NOMO-1 treated with dmso at 0.1 percent for 144 hours (cell line): ENCODE results near the gene PLPP6.

Source experiments
- DNase-seq: peaks from one replicate; lab custom pipeline; 2025; ENCODE audit not compliant: unreplicated experiment; lab: John Stamatoyannopoulos, UW

Gene PLPP6

DNA sequence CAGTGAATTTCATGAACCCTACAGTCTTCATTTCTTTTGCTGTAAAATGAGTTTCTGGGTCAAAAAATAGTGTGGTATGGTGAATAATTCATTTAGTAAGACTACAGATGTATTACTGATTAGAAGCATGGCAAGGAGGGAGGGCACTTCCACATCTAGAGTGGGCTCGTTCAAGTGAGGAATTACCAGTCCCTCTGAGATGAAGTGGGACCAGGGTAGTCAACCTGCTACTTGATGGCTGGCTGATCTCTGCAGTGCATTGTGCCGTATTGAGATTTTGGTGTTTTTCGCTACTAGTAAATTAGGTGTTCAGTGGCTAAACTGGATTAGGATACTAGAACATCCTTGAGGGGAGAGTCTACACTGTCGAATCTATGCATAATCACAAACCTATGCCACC is 28.1 kb downstream of the PLPP6 start:
- DNase-seq: no peak

DNA sequence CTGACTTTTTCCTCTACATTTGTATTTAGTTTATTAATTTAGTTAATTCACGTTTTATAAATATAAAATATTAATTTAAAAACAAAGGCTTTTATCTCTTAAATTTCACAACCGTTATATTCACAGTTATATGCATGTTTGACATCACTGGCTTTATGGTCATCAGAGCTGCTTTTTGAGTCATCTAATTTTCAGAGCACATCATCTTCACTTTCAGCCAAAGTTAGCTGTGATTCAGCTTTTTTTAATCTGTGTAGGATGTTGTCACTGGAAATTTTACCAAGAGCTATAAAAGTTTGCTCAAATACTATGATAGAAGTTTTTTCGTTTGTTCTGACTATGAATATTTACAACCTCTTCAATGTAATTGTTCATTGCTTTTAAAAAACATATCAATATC is 29.7 kb downstream of the PLPP6 start:
- no peak for DNase-seq

DNA sequence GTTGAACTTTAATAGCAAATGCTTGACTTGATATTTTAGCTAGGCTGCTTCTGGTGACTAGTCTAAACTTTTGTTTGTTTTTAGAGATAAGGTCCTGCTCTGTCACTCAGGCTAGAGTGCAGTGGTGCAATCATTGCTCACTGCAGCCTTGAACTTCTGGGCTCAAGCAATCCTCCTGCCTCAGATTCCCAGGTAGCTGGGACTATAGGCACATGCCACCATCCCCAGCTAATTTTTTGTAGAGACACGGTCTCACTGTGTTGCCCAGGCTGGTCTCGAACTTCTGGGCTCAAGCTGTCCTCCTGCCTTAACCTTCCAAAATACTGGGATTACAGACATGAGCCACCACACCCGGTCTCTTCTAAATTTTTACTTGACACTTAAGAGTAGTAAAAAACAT is 38.0 kb downstream of the PLPP6 start:
- DNase-seq: no peak

DNA sequence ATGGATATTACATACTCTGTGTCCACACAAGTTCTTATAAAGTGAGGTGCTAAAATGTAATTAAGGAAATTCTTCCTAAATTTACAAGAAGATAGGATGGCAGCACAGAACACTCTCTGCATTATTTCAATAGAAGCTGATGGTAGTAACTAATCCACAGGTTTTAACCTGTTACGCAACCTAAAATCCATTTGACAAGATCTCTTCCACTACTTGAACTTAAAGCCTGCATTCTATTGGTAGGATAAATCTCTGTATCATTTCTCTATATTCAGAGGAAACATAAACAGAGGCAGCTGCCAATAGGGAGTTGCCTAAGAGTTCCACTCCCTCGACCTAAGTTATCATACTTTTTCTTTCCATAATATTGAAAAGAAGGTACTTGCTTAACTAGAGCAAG is 38.8 kb downstream of the PLPP6 start:
- no peak for DNase-seq

DNA sequence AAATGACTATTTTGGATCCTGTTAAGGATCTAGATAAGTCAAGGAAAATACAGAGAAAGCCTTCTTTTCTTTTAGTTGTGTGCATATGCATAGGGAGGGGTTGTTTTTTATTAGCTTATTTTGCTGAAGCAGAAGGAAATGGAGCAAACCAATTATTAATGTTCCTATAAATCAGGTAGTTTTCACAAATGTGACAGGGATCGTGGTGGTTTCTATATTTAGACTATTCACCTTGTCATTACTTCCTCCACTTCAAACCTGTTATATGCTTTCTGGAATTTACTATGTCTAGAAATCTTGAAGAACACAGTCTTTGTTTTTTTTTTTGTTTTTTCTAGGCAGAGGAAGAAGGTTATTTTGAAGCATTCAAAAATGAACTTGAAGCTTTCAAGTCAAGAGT is 39.4 kb downstream of the PLPP6 start:
- no peak for DNase-seq

DNA sequence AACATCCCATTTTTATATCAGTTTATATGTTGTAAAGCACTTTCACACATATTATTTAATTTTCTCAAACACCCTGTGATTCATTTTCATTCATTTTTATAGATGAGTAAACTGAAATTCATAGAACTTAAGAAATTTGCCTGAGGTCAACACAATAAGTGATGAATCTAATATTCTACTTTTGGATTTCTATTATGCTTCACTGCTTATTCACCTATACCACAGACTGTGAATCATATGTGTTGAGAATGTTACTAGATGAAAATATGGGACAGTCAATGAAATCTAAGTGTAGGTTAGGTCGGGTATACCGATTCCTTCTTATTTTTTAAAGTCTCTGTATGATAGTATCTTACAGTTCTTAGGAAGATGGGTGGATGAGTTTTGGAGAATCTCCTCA is 42.0 kb downstream of the PLPP6 start:
- no peak for DNase-seq

DNA sequence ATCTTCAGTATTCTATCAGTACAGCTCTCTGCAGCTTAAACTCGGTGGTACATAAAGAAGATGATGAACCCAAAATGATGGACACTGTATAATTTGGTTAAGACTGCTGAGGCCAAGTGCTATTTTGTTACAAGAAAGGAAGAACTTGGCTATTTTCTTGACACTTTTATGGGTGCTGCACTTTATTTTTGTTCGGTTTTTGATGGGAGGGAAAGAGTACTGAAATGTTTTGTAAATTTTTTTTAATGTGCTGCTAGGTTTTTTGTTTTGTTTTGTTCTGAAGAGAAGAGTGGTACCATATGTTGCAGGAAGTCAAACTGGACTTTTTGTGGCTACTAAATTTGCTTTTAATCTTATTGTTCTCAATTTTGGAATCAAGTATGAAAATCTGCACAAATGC is 43.9 kb downstream of the PLPP6 start:
- no peak for DNase-seq

DNA sequence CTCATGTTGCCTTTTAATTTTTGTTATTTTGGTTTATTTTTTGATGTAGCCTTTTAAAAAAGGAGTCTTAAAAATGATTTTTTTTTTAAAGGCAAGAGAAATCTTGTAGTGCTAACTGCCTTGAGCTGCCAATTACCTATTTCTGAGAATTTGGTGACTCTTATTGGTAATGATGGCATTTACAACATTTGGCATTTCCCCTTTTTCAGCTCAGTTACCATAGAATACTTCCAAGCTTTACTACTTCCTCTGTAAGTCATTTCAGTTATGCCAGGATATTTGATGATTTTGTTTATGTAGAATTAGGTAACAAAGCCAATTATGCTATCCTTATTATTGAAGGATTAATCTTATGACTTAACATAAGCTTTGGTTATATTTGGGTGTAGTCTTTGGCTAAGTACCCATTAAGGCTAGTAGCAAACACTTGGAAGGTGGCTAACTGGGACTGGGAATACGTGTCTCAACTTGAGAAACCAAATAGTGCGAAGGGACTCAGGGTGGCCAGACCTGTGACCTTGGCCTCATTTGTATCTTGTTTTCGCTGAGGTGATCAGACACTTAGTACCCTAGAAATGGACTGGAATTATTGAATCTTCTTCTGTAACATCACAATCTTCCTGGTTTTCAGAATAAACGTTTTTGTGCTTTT is 45.0 kb downstream of the PLPP6 start:
- no peak for DNase-seq

DNA sequence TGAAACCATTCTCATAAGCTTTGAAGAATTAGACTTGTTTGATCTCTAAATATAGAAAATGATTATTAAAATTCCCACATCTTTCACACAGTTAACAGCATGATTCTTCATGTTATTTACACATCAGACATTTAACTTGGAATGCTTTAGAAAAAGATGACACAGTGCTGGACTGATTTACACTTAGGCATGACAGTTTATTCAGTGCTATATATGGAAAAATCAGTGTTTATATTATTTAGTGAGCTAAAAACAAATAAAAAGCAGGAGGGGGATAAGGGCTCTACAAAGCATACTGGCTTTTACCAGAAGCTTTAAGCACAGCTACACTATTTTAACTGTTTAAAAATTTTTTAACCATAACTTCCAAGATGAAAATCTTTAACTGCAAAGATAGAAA is 47.3 kb downstream of the PLPP6 start:
- no peak for DNase-seq

DNA sequence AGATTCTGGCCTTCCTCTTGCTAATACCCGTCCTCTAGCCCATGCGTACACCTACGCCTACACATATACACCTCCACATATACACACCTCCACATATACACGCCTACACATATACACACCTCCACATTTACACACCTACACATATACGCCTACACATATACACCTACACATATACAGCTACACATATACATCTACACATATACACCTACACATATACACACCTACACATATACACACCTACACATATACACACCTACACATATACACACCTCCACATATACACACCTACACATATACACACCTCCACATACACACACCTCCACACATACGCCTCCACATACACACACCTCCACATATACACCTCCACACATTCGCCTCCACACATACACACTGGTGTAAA is 51.8 kb downstream of the PLPP6 start:
- DNase-seq: no peak

DNA sequence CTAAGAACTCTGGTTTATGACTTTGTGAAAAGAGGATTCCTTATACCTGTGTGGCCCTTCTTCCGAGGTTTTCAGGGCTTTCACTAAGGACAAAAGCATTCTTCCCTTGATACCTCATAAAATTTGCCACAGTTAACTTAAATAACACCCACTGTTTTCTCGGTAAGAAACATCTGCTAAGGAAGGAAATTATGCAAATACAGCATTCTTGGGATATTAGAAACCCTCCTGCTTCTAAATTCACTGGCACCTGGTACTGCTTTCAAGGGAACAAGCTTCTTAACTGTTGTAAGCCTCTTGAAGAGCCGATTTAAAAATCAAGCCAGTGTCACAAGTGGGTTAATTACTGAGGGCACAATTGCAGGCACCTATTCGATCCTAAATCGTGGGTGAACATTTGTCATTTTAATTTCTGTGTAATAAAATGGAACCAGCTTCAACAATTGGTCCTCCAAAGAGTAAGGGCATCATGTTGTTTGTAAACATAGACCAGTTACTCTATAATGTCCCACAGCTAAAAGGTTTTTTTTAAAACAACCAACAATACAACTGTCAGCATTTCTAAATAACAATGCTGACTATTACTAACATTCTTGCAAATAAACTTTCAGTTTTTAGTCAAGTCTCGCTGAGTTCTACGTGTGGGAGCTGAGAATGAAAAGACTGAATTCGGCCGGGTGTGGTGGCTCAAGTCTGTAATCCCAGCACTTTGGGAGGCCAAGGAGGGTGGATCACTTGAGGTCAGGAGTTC is 52.3 kb downstream of the PLPP6 start:
- no peak for DNase-seq
